GM23248 (cell line): ENCODE measurements around the gene SUPT20H.

Source experiments
- EZH2 ChIP-seq: fragments of 200-600 bp; sonication (generic); IDR thresholded peaks from 2 replicates; pipeline ENCODE4 v1.6.1; 2018; ENCODE audit warnings: antibody characterized with exemption, mild to moderate bottlenecking; ENCODE audit not compliant: insufficient read depth, poor library complexity, severe bottlenecking
- EZH2phosphoT487 ChIP-seq: fragments of 200-600 bp; sonication (generic); IDR thresholded peaks from 2 replicates; pipeline ENCODE4 v1.6.1; 2018; ENCODE audit warnings: antibody characterized with exemption, moderate library complexity, mild to moderate bottlenecking, low read depth; ENCODE audit not compliant: insufficient read depth

- TF ChIP-seq EZH2 (no peak), EZH2phosphoT487 (no peak)
Measured at GRCh38 chr13:37059848-37060192, 332 bp upstream of the SUPT20H start.
